GM10266 (cell line): ENCODE measurements around the gene RERE.

Source experiments
- DNase-seq: peaks from one replicate; pipeline ENCODE4 v3.0.0; 2012; ENCODE audit errors: extremely low spot score
- TF ChIP-seq, protein P1 (sequence below): IDR thresholded peaks from 2 replicates; pipeline ENCODE4 v1.5.1; 2012; ENCODE audit warnings: mild to moderate bottlenecking, low read depth; ENCODE audit not compliant: control insufficient read depth, insufficient read depth; ENCODE audit errors: missing control alignments

Gene RERE

DNA sequence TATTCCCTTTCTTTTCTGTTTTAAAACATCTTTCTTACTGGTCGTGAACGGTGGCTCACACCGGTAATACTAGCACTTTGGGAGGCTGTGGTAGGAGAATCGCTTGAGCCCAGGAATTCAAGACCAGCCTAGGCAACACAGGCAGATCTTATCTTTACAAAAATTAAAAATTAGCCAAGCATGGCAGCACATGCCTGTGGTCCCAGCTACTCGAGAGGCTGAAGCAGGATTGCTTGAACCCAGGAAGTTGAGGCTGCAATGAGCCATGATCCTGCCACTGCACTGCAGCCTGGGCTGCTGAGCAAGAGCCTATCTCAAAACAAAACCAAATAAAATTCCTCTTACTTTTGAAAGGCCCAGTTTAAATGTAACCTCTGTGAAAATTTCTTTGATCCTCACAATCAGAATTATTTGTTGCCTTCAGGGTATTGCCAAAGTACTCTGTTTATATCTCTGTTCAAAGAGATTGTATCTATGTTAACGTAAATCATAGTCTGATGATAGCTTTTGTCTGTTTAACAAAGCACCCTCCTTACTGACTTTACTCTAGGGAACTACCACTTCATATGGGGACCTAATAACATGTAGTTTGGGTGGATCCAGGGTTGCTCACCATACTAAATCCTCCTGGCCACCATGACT, 71.6 kb downstream of the RERE start:
- no peak for DNase-seq
- TF ChIP-seq, protein P1, sequence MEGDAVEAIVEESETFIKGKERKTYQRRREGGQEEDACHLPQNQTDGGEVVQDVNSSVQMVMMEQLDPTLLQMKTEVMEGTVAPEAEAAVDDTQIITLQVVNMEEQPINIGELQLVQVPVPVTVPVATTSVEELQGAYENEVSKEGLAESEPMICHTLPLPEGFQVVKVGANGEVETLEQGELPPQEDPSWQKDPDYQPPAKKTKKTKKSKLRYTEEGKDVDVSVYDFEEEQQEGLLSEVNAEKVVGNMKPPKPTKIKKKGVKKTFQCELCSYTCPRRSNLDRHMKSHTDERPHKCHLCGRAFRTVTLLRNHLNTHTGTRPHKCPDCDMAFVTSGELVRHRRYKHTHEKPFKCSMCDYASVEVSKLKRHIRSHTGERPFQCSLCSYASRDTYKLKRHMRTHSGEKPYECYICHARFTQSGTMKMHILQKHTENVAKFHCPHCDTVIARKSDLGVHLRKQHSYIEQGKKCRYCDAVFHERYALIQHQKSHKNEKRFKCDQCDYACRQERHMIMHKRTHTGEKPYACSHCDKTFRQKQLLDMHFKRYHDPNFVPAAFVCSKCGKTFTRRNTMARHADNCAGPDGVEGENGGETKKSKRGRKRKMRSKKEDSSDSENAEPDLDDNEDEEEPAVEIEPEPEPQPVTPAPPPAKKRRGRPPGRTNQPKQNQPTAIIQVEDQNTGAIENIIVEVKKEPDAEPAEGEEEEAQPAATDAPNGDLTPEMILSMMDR: no peak

DNA sequence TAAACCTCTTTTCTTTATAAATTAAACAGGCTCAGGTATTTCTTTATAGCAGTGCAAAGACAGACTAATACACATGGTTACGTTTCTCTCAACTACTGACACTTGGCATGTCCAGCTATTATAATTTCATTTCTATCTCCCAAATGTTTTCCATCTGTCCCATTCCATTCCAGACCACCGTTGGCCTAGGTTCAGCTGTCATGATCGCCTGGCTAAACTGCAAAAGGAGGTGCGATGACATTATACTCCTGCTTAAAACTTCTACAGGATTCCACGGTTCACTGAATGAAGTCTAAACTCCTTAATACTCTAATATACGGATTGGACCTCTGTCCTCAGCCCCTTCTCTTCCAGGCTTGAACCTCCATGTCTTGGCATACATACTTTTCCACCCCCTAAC, 72.1 kb downstream of the RERE start:
- DNase-seq: no peak
- TF ChIP-seq, protein P1: no peak

- DNase-seq: no peak
- TF ChIP-seq, protein P1: no peak
Observed at GRCh38 chr1:8742022-8742924, 75.2 kb downstream of the RERE start.

DNA sequence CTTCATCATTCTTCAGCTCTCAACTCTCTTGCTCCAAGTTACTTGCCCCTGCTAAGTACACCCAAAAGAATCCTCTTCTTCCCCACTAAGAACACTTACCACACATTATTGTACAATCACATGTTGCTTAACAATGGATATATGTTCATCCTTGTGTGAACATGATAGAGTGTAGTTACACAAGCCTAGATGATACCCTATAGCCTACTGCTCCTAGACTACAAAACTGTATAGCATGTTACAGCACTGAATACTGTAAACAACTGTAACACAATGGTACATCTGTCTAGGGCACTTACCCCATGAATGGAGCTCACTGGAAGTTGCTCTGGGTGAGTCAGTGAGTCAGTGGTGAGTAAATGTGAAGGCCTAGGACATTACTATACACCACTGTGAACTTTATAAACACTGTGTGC, 77.4 kb downstream of the RERE start:
- TF ChIP-seq, protein P1: no peak
- DNase-seq: no peak

DNA sequence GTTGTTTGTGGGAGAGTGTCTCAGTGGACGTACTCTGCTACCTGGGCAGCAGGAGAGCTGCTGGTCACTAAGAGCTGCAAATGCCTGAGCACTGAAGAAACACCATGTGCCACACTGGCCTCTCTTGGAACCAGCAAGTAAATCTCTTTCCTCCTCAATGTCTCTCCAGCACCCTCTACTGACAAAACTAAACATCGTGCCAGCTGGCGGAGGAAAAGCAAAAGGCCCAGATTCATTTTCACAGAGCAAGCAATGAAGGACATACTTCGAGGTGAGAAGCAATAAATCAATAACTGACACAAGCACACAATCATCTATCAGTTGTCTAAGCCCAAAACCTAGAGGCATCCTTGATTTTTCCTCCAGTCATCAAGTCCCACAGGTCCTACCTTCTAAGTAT, 78.1 kb downstream of the RERE start:
- DNase-seq: no peak
- TF ChIP-seq, protein P1: peak; percentile 9

DNA sequence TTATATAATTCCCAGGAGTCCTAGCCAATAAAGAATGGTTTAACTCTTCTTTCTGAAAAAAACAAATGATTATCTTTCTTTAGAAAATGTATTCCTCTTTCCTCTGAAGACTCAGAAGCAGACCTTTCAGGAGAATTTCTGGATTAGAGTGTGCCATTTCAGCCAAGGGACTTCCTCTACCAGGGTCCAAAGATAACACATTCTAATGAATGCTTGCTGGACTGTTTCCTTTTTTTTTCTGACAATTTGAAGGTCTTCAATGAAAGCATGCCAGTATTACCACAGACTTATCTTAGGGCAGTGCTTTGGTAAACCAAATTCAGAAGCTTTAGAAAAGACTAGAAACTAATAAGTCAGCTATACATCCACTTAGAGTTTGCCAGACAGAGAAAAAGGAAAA, 80.5 kb downstream of the RERE start:
- DNase-seq: no peak
- TF ChIP-seq, protein P1: no peak

- TF ChIP-seq, protein P1: no peak
- DNase-seq: no peak
Observed at GRCh38 chr1:8733484-8733883, 84.0 kb downstream of the RERE start.
